DND-41 (cell line): ENCODE data around the gene FUT7.

ENCODE experiments used
- ATAC-seq: fragments of 200-7000 bp; cut with Tn5 transposase; 3 replicates; pipeline ENCODE4 v1.9.1; 2021; ENCODE audit warnings: low read depth; ENCODE audit not compliant: insufficient read depth
- DNase-seq: peaks from one replicate; pipeline ENCODE4 v3.0.0-alpha.2; 2020
- H2AFZ ChIP-seq: 2 replicates; pipeline ENCODE4 v1.6.0; 2012; ENCODE audit warnings: low read depth, low read length
- H3K27ac ChIP-seq: 2 replicates; pipeline ENCODE4 v1.5.1; 2012; ENCODE audit warnings: low read length, inconsistent platforms
- H3K27me3 ChIP-seq: fragments of 200-600 bp; sonication (generic); 2 replicates; pipeline ENCODE4 v1.6.0; 2012; ENCODE audit warnings: low read length, mild to moderate bottlenecking, inconsistent platforms; ENCODE audit not compliant: insufficient read depth, poor library complexity
- H3K36me3 ChIP-seq: 2 replicates; pipeline ENCODE4 v1.5.1; 2012; ENCODE audit warnings: low read length, inconsistent platforms; ENCODE audit not compliant: insufficient read depth
- H3K4me1 ChIP-seq: 2 replicates; pipeline ENCODE4 v1.5.1; 2012; ENCODE audit warnings: mild to moderate bottlenecking, low read length; ENCODE audit not compliant: insufficient read depth
- H3K4me2 ChIP-seq: 2 replicates; pipeline ENCODE4 v1.6.0; 2012; ENCODE audit warnings: mild to moderate bottlenecking, moderate library complexity, low read length, inconsistent platforms; ENCODE audit not compliant: insufficient read depth
- H3K4me3 ChIP-seq, 2 experiments: fragments of 200-600 bp in 1 of 2; shearing (Covaris generic) in 1 of 2; 2 replicates each; pipeline ENCODE4 v1.5.1; 2012 to 2016; ENCODE audit warnings: inconsistent platforms in 2 of 2, low read length in 2 of 2, mild to moderate bottlenecking in 2 of 2, low read depth in 1 of 2, moderate library complexity in 1 of 2
- H3K79me2 ChIP-seq: 2 replicates; pipeline ENCODE4 v1.6.0; 2012; ENCODE audit warnings: low read length, inconsistent platforms; ENCODE audit not compliant: insufficient read depth
- H3K9ac ChIP-seq: 2 replicates; pipeline ENCODE4 v1.6.0; 2012; ENCODE audit warnings: low read depth, mild to moderate bottlenecking, inconsistent platforms, low read length, moderate library complexity
- H3K9me3 ChIP-seq: 2 replicates; pipeline ENCODE4 v1.5.1; 2012; ENCODE audit warnings: low read length, moderate library complexity, mild to moderate bottlenecking, inconsistent platforms; ENCODE audit not compliant: insufficient read depth, severe bottlenecking
- H4K20me1 ChIP-seq: 2 replicates; pipeline ENCODE4 v1.6.0; 2012; ENCODE audit warnings: low read length; ENCODE audit not compliant: insufficient read depth
- CTCF ChIP-seq: IDR thresholded peaks from 2 replicates; pipeline ENCODE4 v1.5.1; 2012; ENCODE audit warnings: borderline replicate concordance, low read length, moderate library complexity, mild to moderate bottlenecking; ENCODE audit not compliant: poor library complexity, severe bottlenecking; ENCODE audit errors: extremely low read depth
- EZH2 ChIP-seq: IDR thresholded peaks from 3 replicates; pipeline ENCODE4 v1.6.1; 2012; ENCODE audit warnings: borderline replicate concordance, low read depth, mild to moderate bottlenecking, moderate library complexity, low read length, inconsistent platforms; ENCODE audit not compliant: severe bottlenecking

FUT7 gene

GRCh38 chr9:137062384-137062783, 30.5 kb upstream of the FUT7 start:
- H3K9me3 ChIP-seq = no peaks in the 10 kb centered on the region
- no peak overlapping the region for H3K27ac ChIP-seq
- peaks cover 29% of the 10 kb centered on the region for H3K36me3 ChIP-seq
- H3K79me2 ChIP-seq = no peaks in the 10 kb centered on the region
- H3K4me1 ChIP-seq = no peaks in the 10 kb centered on the region
- H3K9ac ChIP-seq = no peak overlapping the region
- H2AFZ ChIP-seq = no peak overlapping the region
- TF ChIP-seq CTCF (no peak), EZH2 (no peak)
- no peaks in the 10 kb centered on the region for H3K27me3 ChIP-seq
- H3K4me3 ChIP-seq = no peak overlapping the region
- H3K4me2 ChIP-seq = no peak overlapping the region
- ATAC-seq = 0 out of 3 replicates have a peak, but pooled peaks have one; percentile 18
- DNase-seq = no peak
- peaks cover 32% of the 10 kb centered on the region for H4K20me1 ChIP-seq

- H3K4me2 ChIP-seq = no peak overlapping the region
- no peak for ATAC-seq
- no peak for TF ChIP-seq CTCF
- TF ChIP-seq EZH2 = no peak
- no peak overlapping the region for H3K9ac ChIP-seq
- H3K79me2 ChIP-seq = no peaks in the 10 kb centered on the region
- H3K27me3 ChIP-seq = no peaks in the 10 kb centered on the region
- H3K36me3 ChIP-seq = peaks cover under 1% of the 10 kb centered on the region; the same call in 1 of the 2 replicates
- H2AFZ ChIP-seq = no peak overlapping the region
- no peak overlapping the region for H3K4me3 ChIP-seq
- peaks cover 5% of the 10 kb centered on the region for H4K20me1 ChIP-seq
- no peak for DNase-seq
- H3K27ac ChIP-seq = no peak overlapping the region
- no peaks in the 10 kb centered on the region for H3K9me3 ChIP-seq
- no peaks in the 10 kb centered on the region for H3K4me1 ChIP-seq
Measured at GRCh38 chr9:137058521-137059234, 26.8 kb upstream of the FUT7 start.

- no peaks in the 10 kb centered on the region for H3K27me3 ChIP-seq
- H3K79me2 ChIP-seq = no peaks in the 10 kb centered on the region
- no peak overlapping the region for H3K4me2 ChIP-seq
- H3K4me3 ChIP-seq = no peak overlapping the region
- no peaks in the 10 kb centered on the region for H3K9me3 ChIP-seq
- no peak overlapping the region for H2AFZ ChIP-seq
- ATAC-seq = no peak
- no peak overlapping the region for H3K9ac ChIP-seq
- no peak for DNase-seq
- no peaks in the 10 kb centered on the region; the same call in 1 of the 2 replicates for H4K20me1 ChIP-seq
- no peaks in the 10 kb centered on the region for H3K4me1 ChIP-seq
- no peak overlapping the region for H3K27ac ChIP-seq
- TF ChIP-seq CTCF = no peak
- TF ChIP-seq EZH2 = no peak
- no peaks in the 10 kb centered on the region for H3K36me3 ChIP-seq
Measured at GRCh38 chr9:137057545-137057944, 25.7 kb upstream of the FUT7 start.
